GM21367 (cell line): ENCODE results near the gene SNURF.
"Not testable (repeated sequence)": the region's sequence is repeated elsewhere in the genome, so short reads cannot be mapped to it uniquely, and the experiment has no call there.

Experiments
- ATAC-seq: cut with Tn5 transposase; IDR thresholded peaks from one replicate; pipeline ENCODE4 v1.9.1; 2021; ENCODE audit not compliant: unreplicated experiment

SNURF gene

DNA sequence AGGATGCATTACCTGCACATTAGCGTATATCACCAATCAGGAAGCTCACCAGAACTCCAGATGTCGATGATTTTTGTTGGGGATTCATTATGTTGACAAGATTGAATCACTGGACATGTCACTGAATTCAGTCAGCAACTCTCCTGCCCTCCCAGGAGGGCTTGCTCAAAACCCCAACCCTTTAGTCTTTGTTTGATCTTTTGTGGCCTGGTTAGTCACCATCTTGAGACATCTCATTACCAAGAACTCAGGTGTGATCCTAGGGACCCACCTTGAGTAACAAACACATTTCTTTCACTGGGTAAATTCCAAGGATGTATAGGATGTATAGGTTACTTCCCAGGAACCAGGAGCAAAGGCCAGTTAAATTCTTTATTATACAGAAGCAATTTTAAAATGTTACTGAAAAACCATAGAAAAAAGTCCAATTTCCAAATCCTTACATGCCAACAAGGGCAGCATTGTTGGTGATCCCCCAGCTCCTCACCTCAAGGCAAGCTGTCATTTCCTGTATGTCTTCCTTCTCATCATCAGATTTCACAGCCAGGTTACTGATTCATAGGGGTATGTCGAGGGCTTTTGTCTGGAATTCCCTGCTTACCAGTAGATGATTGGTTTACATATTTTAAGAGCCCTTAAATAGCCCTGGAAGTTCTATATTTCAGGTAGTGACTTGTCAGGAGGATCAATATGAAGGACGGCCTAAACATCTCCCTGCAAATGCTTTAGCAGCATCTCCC, 11.7 kb downstream of the SNURF start:
- no peak for ATAC-seq

DNA sequence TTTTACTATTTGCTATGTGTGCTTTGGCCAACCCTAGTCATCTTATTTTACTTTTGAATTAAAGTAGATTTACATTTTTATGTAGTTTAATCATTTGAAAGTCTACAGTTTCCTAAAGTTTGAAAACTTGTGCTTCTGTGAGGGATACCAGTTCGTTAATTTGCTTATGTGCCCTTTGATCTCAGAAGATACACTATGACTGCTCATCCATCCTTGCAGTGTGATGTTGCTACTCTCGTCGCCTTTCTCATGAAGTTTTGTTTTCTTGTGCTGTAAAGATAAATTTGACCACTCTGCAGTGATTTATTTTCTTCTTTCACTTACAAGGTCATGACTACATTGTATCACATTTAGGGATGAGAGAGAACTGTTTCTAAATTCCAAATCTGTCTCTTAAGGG, 16.3 kb downstream of the SNURF start:
- no peak for ATAC-seq

DNA sequence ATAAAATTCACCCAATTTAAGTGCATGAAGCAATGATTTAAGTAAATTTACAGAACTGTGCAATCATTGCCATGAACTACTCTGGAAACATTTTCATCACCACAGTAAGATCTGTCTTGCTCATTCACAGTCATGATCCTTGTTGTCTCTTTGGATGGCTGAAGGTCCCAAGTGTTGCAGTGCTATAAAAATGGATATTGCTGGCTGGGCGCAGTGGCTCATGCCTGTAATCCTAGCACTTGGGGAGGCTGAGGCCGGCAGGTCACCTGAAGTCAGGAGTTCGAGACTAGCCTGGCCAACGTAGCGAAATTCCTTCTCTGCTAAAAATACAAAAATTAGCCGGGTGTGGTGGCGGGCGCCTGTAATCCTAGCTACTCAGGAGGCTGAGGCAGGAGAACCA, 17.0 kb downstream of the SNURF start:
- ATAC-seq, result no peak

DNA sequence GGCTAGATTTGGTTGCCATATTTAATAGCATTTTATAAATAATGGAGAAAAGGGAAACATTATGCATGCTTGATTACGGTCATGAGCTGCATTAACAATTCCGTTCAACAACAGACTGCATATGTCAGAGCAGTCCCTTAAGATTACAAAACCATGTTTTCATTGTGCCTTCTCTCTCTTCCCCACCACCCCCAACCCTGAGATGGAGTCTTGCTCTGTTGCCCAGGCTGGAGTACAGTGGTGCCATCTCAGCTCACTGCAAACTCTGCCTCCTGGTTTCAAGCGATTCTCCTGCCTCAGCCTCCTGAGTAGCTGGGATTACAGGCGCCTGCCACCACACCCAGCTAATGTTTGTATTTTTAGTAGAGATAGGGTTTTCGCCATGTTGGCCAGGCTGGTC, 17.9 kb downstream of the SNURF start:
- ATAC-seq, result not testable (repeated sequence)

DNA sequence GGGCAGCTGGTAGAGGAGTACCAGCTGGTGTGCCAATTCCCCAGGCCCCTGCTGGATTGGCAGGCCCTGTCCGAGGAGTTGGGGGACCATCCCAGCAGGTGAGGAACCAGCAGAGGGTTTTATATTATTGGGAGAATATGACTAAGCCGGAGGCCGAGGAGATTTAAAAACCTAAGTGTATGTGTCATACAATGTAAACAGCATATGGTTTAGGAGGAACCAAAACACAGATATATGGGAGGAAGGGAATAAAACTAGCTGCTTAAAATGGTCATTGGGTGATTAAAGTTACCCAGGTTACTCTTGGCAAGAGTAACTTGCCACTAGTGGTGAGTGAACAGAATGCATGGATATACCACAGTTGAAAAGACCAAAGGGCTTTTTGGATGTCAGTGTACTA, 22.1 kb downstream of the SNURF start:
- no peak for ATAC-seq

DNA sequence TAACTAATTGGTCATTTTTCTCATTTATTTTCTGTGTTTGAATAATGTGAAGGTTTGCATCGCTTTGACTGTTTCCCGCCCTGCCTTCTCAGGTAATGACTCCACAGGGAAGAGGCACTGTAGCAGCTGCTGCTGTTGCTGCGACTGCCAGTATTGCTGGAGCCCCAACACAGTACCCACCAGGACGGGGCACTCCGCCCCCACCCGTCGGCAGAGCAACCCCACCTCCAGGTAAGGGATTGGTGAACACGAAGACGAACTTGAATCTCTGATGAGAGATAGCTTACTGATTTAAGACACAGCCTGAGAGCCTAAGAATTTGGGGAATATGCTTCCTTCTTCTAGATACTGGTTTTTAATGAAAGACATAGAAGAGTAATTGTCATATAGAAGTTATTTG, 22.9 kb downstream of the SNURF start:
- no peak for ATAC-seq

DNA sequence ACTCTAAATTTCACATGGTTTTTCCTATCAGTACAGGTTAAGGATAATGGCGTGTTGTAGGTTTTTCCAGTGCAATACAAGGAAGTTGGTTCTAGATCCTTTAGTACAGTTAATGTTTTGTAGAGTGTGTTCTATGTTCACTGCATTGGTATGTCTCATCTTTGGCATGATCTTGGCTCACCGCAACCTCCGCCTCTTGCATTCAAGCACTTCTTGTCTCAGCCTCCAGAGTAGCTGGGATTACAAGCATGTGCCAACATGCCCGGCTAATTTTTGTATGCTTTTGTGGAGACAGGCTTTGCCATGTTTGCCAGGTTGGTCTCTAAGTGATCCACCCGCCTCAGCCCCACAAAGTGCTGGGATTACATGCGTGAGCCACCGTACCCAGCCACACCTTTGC, 30.4 kb downstream of the SNURF start:
- ATAC-seq, result no peak

DNA sequence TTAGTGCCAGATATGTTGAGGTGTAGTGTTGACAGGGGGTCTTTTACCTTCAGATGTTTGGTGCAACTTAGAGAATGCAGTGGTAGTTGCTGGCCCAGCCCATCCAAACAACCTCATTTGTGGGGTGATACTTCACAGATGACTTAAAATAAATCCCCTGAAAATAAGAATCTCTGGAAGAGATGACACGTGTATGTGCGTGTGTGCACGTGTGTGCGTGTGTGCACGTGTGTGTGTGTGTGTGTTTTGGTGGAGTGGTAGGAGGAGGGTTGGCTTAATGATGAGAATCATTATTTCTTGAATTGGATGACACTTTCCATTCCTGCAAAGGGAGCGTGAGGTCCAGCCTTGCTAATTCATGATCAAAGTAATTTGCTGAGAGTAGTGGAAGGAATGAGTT, 31.9 kb downstream of the SNURF start:
- ATAC-seq, result no peak
